HepG2 (cell line): Measurements from ENCODE around the gene LRRC55.

Experiments used
- POLR2A ChIP-seq, 2 experiments: IDR thresholded peaks; 2 replicates each; pipeline ENCODE4 v1.6.1; 2011; ENCODE audit warnings: low read depth in 2 of 2, low read length in 2 of 2, mild to moderate bottlenecking in 1 of 2, moderate library complexity in 1 of 2; ENCODE audit not compliant: insufficient read depth in 1 of 2
- SMARCC2 ChIP-seq: fragments of 450-650 bp; IDR thresholded peaks from 2 replicates; pipeline ENCODE4 v1.6.1; 2017; ENCODE audit warnings: antibody characterized with exemption, mild to moderate bottlenecking
- TF ChIP-seq, protein P1 (sequence below): sonication (generic); formaldehyde crosslinking; IDR thresholded peaks from 2 replicates; pipeline ENCODE4 v1.5.0; 2020; ENCODE audit warnings: mild to moderate bottlenecking, missing genetic modification reagents, moderate library complexity

DNA sequence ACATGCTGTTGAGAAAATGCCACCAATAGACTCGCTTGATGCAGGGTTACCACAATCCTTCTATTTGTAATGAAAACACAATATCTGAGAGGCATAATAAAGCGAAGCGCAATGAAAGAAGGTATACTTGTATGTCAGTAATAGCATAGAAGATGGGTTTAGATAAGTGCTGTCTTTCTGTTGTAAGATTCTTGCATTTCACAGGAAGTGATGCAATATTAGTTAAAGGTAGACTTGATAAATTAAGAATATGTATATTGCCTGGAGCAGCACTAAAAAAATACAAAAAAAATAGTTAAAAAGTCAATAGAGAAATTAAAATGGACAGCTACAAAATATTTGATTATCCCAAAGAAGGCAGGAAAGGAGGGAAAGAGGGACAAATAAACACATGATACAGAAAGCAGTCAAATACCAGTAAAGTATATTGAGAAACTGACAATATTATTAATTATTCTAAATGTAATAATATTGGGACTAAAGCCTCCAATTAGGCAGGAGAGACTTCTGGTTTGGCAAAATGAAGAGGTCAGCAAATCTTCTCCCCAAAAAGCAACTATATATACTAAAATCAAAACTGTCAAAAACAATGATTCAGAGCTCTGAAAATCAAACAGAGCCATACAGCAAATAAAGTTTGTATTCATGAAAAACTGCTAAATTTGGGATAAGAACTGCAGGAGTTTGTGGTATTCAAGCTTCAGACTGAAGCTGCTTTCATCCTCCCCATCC, 46.6 kb upstream of the LRRC55 start:
- no peak for TF ChIP-seq POLR2A (IDR thresholded peaks at IDR 0.05; ENCODE audit: insufficient read depth in 1 of 2, low read depth in 2 of 2, low read length in 2 of 2)
- TF ChIP-seq SMARCC2, result no peak
- TF ChIP-seq, protein P1, sequence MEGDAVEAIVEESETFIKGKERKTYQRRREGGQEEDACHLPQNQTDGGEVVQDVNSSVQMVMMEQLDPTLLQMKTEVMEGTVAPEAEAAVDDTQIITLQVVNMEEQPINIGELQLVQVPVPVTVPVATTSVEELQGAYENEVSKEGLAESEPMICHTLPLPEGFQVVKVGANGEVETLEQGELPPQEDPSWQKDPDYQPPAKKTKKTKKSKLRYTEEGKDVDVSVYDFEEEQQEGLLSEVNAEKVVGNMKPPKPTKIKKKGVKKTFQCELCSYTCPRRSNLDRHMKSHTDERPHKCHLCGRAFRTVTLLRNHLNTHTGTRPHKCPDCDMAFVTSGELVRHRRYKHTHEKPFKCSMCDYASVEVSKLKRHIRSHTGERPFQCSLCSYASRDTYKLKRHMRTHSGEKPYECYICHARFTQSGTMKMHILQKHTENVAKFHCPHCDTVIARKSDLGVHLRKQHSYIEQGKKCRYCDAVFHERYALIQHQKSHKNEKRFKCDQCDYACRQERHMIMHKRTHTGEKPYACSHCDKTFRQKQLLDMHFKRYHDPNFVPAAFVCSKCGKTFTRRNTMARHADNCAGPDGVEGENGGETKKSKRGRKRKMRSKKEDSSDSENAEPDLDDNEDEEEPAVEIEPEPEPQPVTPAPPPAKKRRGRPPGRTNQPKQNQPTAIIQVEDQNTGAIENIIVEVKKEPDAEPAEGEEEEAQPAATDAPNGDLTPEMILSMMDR, result no peak
